ENCODE measurements around the gene TRPM6.

The TRPM6 gene

DNA sequence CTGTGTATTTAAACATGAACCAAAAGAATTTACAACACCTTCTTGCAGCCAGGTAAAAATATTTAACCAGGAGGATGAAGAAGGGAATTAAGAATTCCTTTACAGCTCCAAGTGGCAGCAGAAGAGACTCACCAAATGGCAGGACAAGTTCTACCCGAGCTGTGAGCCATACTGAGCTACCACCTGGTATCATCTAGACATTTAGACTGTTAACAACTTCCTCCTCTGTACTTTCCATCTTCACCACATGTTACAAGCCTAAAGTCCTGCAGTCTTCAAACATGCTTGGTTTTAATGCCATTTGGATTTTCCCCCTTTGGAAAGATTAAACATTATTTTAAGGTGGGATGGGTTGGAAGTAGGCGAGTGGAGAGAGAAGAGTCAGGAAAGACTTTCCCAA is 190.2 kb downstream of the TRPM6 start:
- TF ChIP-seq, protein P1, sequence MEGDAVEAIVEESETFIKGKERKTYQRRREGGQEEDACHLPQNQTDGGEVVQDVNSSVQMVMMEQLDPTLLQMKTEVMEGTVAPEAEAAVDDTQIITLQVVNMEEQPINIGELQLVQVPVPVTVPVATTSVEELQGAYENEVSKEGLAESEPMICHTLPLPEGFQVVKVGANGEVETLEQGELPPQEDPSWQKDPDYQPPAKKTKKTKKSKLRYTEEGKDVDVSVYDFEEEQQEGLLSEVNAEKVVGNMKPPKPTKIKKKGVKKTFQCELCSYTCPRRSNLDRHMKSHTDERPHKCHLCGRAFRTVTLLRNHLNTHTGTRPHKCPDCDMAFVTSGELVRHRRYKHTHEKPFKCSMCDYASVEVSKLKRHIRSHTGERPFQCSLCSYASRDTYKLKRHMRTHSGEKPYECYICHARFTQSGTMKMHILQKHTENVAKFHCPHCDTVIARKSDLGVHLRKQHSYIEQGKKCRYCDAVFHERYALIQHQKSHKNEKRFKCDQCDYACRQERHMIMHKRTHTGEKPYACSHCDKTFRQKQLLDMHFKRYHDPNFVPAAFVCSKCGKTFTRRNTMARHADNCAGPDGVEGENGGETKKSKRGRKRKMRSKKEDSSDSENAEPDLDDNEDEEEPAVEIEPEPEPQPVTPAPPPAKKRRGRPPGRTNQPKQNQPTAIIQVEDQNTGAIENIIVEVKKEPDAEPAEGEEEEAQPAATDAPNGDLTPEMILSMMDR (conservative IDR thresholded peaks at IDR 0.05), result no peak
- TF ChIP-seq ZFX (IDR thresholded peaks at IDR 0.05), result no peak
- H3K27ac ChIP-seq, result no peak overlapping the region

DNA sequence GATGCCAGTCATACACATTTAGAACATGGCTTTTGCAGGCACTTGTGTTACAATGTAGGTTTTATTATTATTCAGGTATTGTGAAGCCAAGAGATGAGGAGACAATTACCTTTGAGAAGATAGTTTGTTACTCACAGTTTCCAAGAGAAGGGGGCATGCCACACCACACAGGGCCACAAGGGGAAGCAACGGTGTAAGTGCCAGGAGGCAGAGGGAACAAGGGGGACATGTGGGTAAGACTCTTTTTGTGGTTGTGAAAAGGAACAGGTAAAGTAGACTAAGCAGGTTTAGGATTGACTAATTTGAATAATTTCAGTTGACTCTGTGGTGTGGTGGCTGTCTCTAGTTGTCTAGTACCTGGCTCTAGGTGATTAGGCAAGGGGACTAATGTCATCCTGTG is 191.2 kb downstream of the TRPM6 start:
- TF ChIP-seq, protein P1 (conservative IDR thresholded peaks at IDR 0.05), result peak; percentile 3; the same call in 1 of the 2 replicates
- no peak for TF ChIP-seq ZFX (IDR thresholded peaks at IDR 0.05)

DNA sequence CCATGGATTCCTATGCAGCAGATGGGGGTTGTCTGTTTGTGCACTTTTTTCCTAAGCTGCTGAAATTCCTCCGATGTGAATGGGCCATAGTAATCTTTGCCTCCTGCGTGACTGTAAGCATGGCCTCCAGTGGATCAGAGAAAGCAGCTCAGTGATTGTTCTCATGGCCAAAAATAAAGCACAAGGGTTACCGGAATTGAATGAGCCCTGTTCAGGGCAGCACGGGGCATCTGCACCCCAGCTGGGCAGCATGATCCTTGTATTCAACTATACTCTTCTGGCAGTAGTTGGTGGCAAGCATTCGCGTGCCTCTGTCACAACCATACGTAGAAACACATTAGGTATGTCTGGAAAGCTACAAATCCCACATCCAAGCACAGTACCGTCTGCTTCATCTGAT is 196.7 kb downstream of the TRPM6 start:
- TF ChIP-seq, protein P1 (conservative IDR thresholded peaks at IDR 0.05), result no peak
- no peak for TF ChIP-seq ZFX (IDR thresholded peaks at IDR 0.05)
- H3K27ac ChIP-seq, result no peak overlapping the region

More for the DNA sequence above, 191.2 kb downstream of the TRPM6 start:
- no peak overlapping the region for H3K27ac ChIP-seq

DNA sequence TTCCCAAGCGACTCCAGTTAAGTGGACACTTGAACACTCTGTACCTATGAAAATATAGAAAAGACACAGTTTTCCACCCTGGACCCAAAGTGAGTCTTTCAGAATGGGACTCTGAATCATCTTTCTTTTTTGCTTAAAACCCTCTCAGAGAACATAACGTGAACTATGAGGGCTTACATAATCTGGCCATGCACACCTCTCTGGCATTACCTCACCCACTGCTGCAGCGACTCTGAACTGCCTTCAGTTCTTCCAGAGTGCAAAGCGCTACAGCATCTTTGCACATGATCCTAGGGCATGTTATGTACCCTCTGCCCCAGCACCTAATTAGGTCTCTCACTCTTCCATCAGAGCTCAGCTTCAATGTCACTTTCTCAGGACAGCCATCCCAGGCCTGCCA is 204.4 kb downstream of the TRPM6 start:
- TF ChIP-seq ZFX (IDR thresholded peaks at IDR 0.05), result no peak
- TF ChIP-seq, protein P1 (conservative IDR thresholded peaks at IDR 0.05), result no peak

DNA sequence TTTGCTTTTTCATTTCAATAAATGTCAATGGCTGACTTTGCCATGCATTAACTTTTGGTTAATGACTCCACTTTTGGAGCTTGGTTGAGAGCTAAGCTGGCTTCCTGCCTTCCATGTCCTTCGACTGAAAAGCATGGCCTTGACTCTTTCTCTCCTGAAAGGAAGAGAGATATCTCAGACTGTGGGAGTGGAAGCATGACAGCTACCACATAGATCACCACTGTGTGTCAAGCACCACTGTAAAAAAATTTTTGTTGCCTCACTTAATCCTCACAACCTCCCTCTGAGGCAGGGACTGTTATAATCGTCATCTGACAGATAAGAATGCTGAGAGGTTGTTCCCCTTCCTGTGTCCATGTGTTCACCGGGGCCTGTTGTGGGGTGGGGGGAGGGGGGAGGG is 205.8 kb downstream of the TRPM6 start:
- H3K27ac ChIP-seq, result no peak overlapping the region
- no peak for TF ChIP-seq ZFX (IDR thresholded peaks at IDR 0.05)
- TF ChIP-seq, protein P1 (conservative IDR thresholded peaks at IDR 0.05), result no peak

More for the DNA sequence above, 204.4 kb downstream of the TRPM6 start:
- H3K27ac ChIP-seq, result no peak overlapping the region

DNA sequence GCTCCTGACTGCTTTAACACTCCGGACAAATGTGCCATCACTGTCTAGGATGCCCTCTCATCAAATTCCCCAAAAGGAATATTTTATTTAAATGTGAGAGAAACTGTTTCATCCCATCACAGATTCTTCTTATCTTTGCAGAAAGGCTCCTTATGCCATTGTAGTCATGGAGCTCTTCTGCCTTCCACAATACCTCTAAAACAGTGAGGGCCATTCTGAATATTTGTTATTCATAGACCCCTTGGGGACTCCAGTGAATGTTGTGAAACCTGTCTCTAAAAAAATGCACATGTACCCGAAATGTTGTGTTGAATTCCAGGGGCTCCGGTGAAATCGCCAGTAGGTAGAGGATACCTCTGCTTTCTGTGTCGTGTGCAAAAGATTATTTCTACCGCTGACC is 213.6 kb downstream of the TRPM6 start:
- TF ChIP-seq ZFX (IDR thresholded peaks at IDR 0.05), result no peak
- TF ChIP-seq, protein P1 (conservative IDR thresholded peaks at IDR 0.05), result no peak

More for the DNA sequence above, 213.6 kb downstream of the TRPM6 start:
- no peak overlapping the region for H3K27ac ChIP-seq
